ENCODE measurements around the gene NAPG. TPM values are rescaled to one million over a fixed set of nuclear protein-coding genes. Genes with fewer than 3 reads are reported as not detected.

NAPG gene
- total RNA-seq, 1 experiment from 2014 or later: 28.0 TPM

- Histone ChIP-seq H4K20me1 (ENCODE audit: insufficient read depth) (no peaks in the 10 kb centered on the region), H3K4me1 (ENCODE audit: control insufficient read depth in 1 of 2, insufficient read depth in 2 of 2, low read length in 2 of 2) (no peaks in the 10 kb centered on the region), H3K9me2 (ENCODE audit: insufficient read depth) (no peaks in the 10 kb centered on the region), H3K27ac (ENCODE audit: low read depth, low read length) (no peak overlapping the region), H3K4me3 (replicated peaks in 1 of 2; ENCODE audit: low read depth in 1 of 2, low read length in 2 of 2) (no peak overlapping the region), H3K36me3 (ENCODE audit: control insufficient read depth in 1 of 2, insufficient read depth in 2 of 2, low read length in 2 of 2) (peaks cover 21 to 30% of the 10 kb centered on the region in 2 experiments; a peak in 3 of 4 replicates), H3K9me3 (ENCODE audit: control insufficient read depth in 1 of 2, insufficient read depth in 1 of 2, low read depth in 1 of 2, low read length in 2 of 2) (no peaks in the 10 kb centered on the region), H3K27me3 (ENCODE audit: insufficient read depth, low read length) (no peaks in the 10 kb centered on the region), H2AFZ (ENCODE audit: low read depth, low read length, poor library complexity, severe bottlenecking) (no peak overlapping the region), H3K79me2 (ENCODE audit: insufficient read depth, low read length) (no peaks in the 10 kb centered on the region), H3K4me2 (ENCODE audit: low read length) (no peak overlapping the region), H3K9ac (ENCODE audit: low read length) (no peak overlapping the region)
- BruUV-seq (replicated peaks): no TSS peak
- ATAC-seq (no peak), DNase-seq (ENCODE audit: low read depth, low spot score) (no peak)
- intact Hi-C loops (cut with micrococcal nuclease): no loop called here
- CTCF ChIA-PET: no interaction called here
- no peak for TF ChIP-seq CBX3 (IDR thresholded peaks at IDR 0.05; ENCODE audit: low read depth)
- TF ChIP-seq RAD21 (IDR thresholded peaks at IDR 0.05; ENCODE audit: low read depth): no peak
- no peak for TF ChIP-seq CEBPB (IDR thresholded peaks at IDR 0.05; ENCODE audit: low read depth)
- no peak for TF ChIP-seq ZBTB33 (IDR thresholded peaks at IDR 0.05; ENCODE audit: extremely low read depth, insufficient replicate concordance, low read length)
- TF ChIP-seq SP1 (IDR thresholded peaks at IDR 0.05; ENCODE audit: low read depth): no peak
- no peak for TF ChIP-seq ELF1 (IDR thresholded peaks at IDR 0.05; ENCODE audit: borderline replicate concordance, low read depth)
- no peak for TF ChIP-seq SRF (IDR thresholded peaks at IDR 0.05; ENCODE audit: low read depth)
- no peak for TF ChIP-seq EZH2 (IDR thresholded peaks at IDR 0.05)
- no peak for TF ChIP-seq YY1 (IDR thresholded peaks at IDR 0.05; ENCODE audit: extremely low read depth, insufficient replicate concordance, low read depth, low read length)
- no peak for TF ChIP-seq REST (IDR thresholded peaks at IDR 0.05; ENCODE audit: low read depth)
- TF ChIP-seq POLR2AphosphoS5 (IDR thresholded peaks at IDR 0.05; ENCODE audit: low read depth, low read length): no peak
- no peak for TF ChIP-seq SIN3A (IDR thresholded peaks at IDR 0.05; ENCODE audit: low read depth)
- POLR2A ChIA-PET: no interaction called here
- RAD21 ChIA-PET (ENCODE audit: low non-redundant PET in 1 of 2, low total read pairs in 2 of 2, uncharacterized antibody in 2 of 2, unreplicated experiment in 2 of 2): no interaction called here
Observed at GRCh38 chr18:10546557-10547300, 20.9 kb downstream of the NAPG start.

Data from HCT116 (cell line).